GM12891 (cell line): ENCODE measurements around the gene FOXO1.
A peak's percentile ranks its signal among the peaks of the same experiment; 100 is the strongest.

ENCODE experiments used
- POLR2A ChIP-seq: IDR thresholded peaks from 2 replicates; pipeline ENCODE4 v1.6.1; 2011; ENCODE audit warnings: low read depth, low read length, control low read depth
- POLR2AphosphoS5 ChIP-seq: IDR thresholded peaks from 2 replicates; pipeline ENCODE4 v1.6.1; 2011; ENCODE audit warnings: low read depth, low read length, control low read depth
- SPI1 ChIP-seq: IDR thresholded peaks from 2 replicates; pipeline ENCODE4 v1.6.1; 2011; ENCODE audit warnings: low read depth, low read length, control low read depth
- TAF1 ChIP-seq: IDR thresholded peaks from 2 replicates; pipeline ENCODE4 v1.6.1; 2011; ENCODE audit warnings: low read depth, low read length, control low read depth

- TF ChIP-seq POLR2AphosphoS5 (no peak), POLR2A (no peak), TAF1 (no peak), SPI1 (peak; percentile 18; the same call in 1 of the 2 replicates)
These were observed 34.8 kb downstream of the FOXO1 start for GRCh38 chr13:40631605-40632004.
